Fibroblast of skin of left quadriceps (primary cell): ENCODE data around the gene C17orf50.

Source experiments
- DNase-seq, 2 experiments: peaks; one replicate each; pipeline ENCODE4 v3.0.0-alpha.2; 2013; ENCODE audit warnings: low read depth in 2 of 2

The C17orf50 gene

GRCh38 chr17:35760587-35760986 lies at the start of gene C17orf50:
C17orf50 (plus strand) TSS chr17:35760887; CDS start chr17:35760942, 55 bp downstream.
- no peak for DNase-seq

- no peak for DNase-seq
These were observed 49.7 kb upstream of the C17orf50 start for GRCh38 chr17:35710950-35711349.

GRCh38 chr17:35713069-35713728 lies 47.5 kb upstream of the C17orf50 start:
- DNase-seq = peak; percentile 80 to 81

- DNase-seq = no peak
These were observed 45.7 kb upstream of the C17orf50 start for GRCh38 chr17:35714988-35715387.

- no peak for DNase-seq
These were observed 45.3 kb upstream of the C17orf50 start for GRCh38 chr17:35715416-35715815.

- no peak for DNase-seq
These were observed 44.5 kb upstream of the C17orf50 start for GRCh38 chr17:35716173-35716572.

GRCh38 chr17:35716897-35717465 lies 43.7 kb upstream of the C17orf50 start:
- no peak for DNase-seq

- no peak for DNase-seq
These were observed 43.2 kb upstream of the C17orf50 start for GRCh38 chr17:35717475-35717874.

GRCh38 chr17:35723735-35724134 lies 37.0 kb upstream of the C17orf50 start:
- DNase-seq = no peak

GRCh38 chr17:35725058-35725457 lies 35.6 kb upstream of the C17orf50 start:
- no peak for DNase-seq

GRCh38 chr17:35725802-35726126 lies 34.9 kb upstream of the C17orf50 start:
- DNase-seq = no peak

- DNase-seq = peak; percentile 92 to 93
These were observed 34.3 kb upstream of the C17orf50 start for GRCh38 chr17:35726127-35726952.

GRCh38 chr17:35726953-35727460 lies 33.7 kb upstream of the C17orf50 start:
- no peak for DNase-seq

GRCh38 chr17:35727635-35728034 lies 33.1 kb upstream of the C17orf50 start:
- no peak for DNase-seq

GRCh38 chr17:35728551-35728950 lies 32.1 kb upstream of the C17orf50 start:
- DNase-seq = no peak

GRCh38 chr17:35729405-35729833 lies 31.3 kb upstream of the C17orf50 start:
- DNase-seq = no peak

- no peak for DNase-seq
These were observed 30.2 kb upstream of the C17orf50 start for GRCh38 chr17:35730400-35731005.

GRCh38 chr17:35731239-35731916 lies 29.3 kb upstream of the C17orf50 start, which contains the start of gene RASL10B:
RASL10B (plus strand) TSS chr17:35731639; CDS start chr17:35735185, 3,546 bp downstream.
- DNase-seq = no peak

GRCh38 chr17:35731917-35732805 lies 28.5 kb upstream of the C17orf50 start:
- no peak for DNase-seq

- DNase-seq = no peak
These were observed 27.9 kb upstream of the C17orf50 start for GRCh38 chr17:35732806-35733136.

GRCh38 chr17:35733366-35733765 lies 27.3 kb upstream of the C17orf50 start:
- no peak for DNase-seq
